SK-N-SH (cell line): ENCODE measurements around the gene DNAH6. TPM values are rescaled to one million over a fixed set of nuclear protein-coding genes. Genes with fewer than 3 reads are reported as not detected.

Source experiments
- CTCF ChIA-PET: fragments of 300-600, 350-600 bp; formaldehyde crosslinking; extraction: SDS; loops from one replicate; lab custom pipeline; 2021; lab: Yijun Ruan, JAX
- POLR2A ChIA-PET: fragments of 350-600 bp; sonication (Branson Sonifier 250); formaldehyde crosslinking; extraction: SDS; loops from one replicate; lab custom pipeline; 2020; ENCODE audit warnings: antibody characterized with exemption, inconsistent platforms; lab: Yijun Ruan, JAX
- DNase-seq: peaks from one replicate; pipeline ENCODE4 v3.0.0; 2012
- H2AFZ ChIP-seq: fragments of 200-600 bp; sonication (generic); 2 replicates; pipeline ENCODE4 v1.8.1; 2016; ENCODE audit warnings: antibody characterized with exemption, mild to moderate bottlenecking, low read depth
- H3F3A ChIP-seq: fragments of 200-600 bp; sonication (generic); replicated peaks from 2 replicates; pipeline ENCODE3; 2016; ENCODE audit warnings: antibody characterized with exemption, mild to moderate bottlenecking; ENCODE audit not compliant: insufficient read depth
- H3K27ac ChIP-seq, 2 experiments: fragments of 200-500 bp in 1 of 2; fragments of 200-600 bp in 1 of 2; sonication (Bioruptor generic) in 1 of 2; sonication (generic), shearing (Covaris generic) in 1 of 2; 2 replicates each; pipeline versions ENCODE4 v1.5.1 to v1.6.1; 2014 to 2016; ENCODE audit warnings: low read depth in 2 of 2, inconsistent platforms in 1 of 2, low read length in 1 of 2, mild to moderate bottlenecking in 1 of 2, mixed read lengths in 1 of 2
- H3K27me3 ChIP-seq: fragments of 200-600 bp; sonication (generic), shearing (Covaris generic); 2 replicates; pipeline ENCODE4 v1.6.1; 2016; ENCODE audit warnings: mixed run types; ENCODE audit not compliant: insufficient read depth
- H3K36me3 ChIP-seq, 2 experiments: fragments of 200-500 bp in 1 of 2; fragments of 200-600 bp in 1 of 2; sonication (Bioruptor generic) in 1 of 2; sonication (generic) in 1 of 2; replicated peaks in 1 of 2; 2 replicates each; pipeline versions ENCODE3 to v1.5.1; 2014 to 2016; ENCODE audit warnings: low read length in 1 of 2, mild to moderate bottlenecking in 1 of 2; ENCODE audit not compliant: insufficient read depth in 2 of 2, control insufficient read depth in 1 of 2
- H3K4me1 ChIP-seq, 2 experiments: fragments of 200-500 bp in 1 of 2; fragments of 200-600 bp in 1 of 2; sonication (Bioruptor generic) in 1 of 2; sonication (generic), shearing (Covaris generic) in 1 of 2; 2 replicates each; pipeline versions ENCODE4 v1.5.1 to v1.6.1; 2014 to 2016; ENCODE audit warnings: low read depth in 1 of 2, low read length in 1 of 2, mixed run types in 1 of 2; ENCODE audit not compliant: insufficient read depth in 2 of 2, control insufficient read depth in 1 of 2
- H3K4me2 ChIP-seq: fragments of 200-600 bp; sonication (generic), shearing (Covaris generic); 2 replicates; pipeline ENCODE4 v1.6.1; 2017; ENCODE audit warnings: mixed run types
- H3K4me3 ChIP-seq, 2 experiments: fragments of 200-500 bp in 1 of 2; fragments of 200-600 bp in 1 of 2; sonication (Bioruptor generic) in 1 of 2; sonication (generic), shearing (Covaris generic) in 1 of 2; 2 replicates each; pipeline versions ENCODE4 v1.5.1 to v1.8.1; 2014 to 2016; ENCODE audit warnings: low read depth in 2 of 2, inconsistent platforms in 1 of 2, low read length in 1 of 2, mild to moderate bottlenecking in 1 of 2, mixed read lengths in 1 of 2, moderate library complexity in 1 of 2
- H3K79me2 ChIP-seq: fragments of 200-600 bp; sonication (generic); 2 replicates; pipeline ENCODE4 v1.8.1; 2017; ENCODE audit warnings: mild to moderate bottlenecking; ENCODE audit not compliant: insufficient read depth
- H3K9ac ChIP-seq: fragments of 200-600 bp; sonication (generic); 2 replicates; pipeline ENCODE4 v1.6.1; 2017; ENCODE audit warnings: mixed run types
- H3K9me2 ChIP-seq: fragments of 200-600 bp; sonication (generic); 2 replicates; pipeline ENCODE4 v1.6.1; 2017; ENCODE audit warnings: mixed run types
- H3K9me3 ChIP-seq: fragments of 200-600 bp; sonication (generic); 2 replicates; pipeline ENCODE4 v1.6.1; 2017; ENCODE audit warnings: mixed run types, mild to moderate bottlenecking, moderate library complexity
- H4K20me1 ChIP-seq: fragments of 200-600 bp; sonication (generic); 2 replicates; pipeline ENCODE4 v1.6.1; 2017; ENCODE audit warnings: mild to moderate bottlenecking, mixed run types; ENCODE audit not compliant: insufficient read depth
- CHD2 ChIP-seq: fragments of 150-350 bp; IDR thresholded peaks from 2 replicates; pipeline ENCODE4 v1.6.1; 2018; ENCODE audit warnings: low read length; ENCODE audit not compliant: partially characterized antibody
- ELF1 ChIP-seq: IDR thresholded peaks from 2 replicates; pipeline ENCODE4 v1.4.0; 2012
- EP300 ChIP-seq, 2 experiments: IDR thresholded peaks; 2 replicates each; pipeline versions ENCODE4 v1.4.0 to v1.6.1; 2012; ENCODE audit warnings: borderline replicate concordance in 1 of 2, low read depth in 1 of 2, low read length in 1 of 2
- FOSL2 ChIP-seq: IDR thresholded peaks from 2 replicates; pipeline ENCODE4 v1.4.0; 2012; ENCODE audit warnings: low read depth, mild to moderate bottlenecking, moderate library complexity, borderline replicate concordance
- MEF2A ChIP-seq: IDR thresholded peaks from 2 replicates; pipeline ENCODE4 v1.4.0; 2012; ENCODE audit warnings: low read depth, borderline replicate concordance
- NRF1 ChIP-seq: IDR thresholded peaks from 2 replicates; pipeline ENCODE4 v1.6.1; 2012; ENCODE audit warnings: low read depth, mild to moderate bottlenecking, low read length
- POLR2AphosphoS5 ChIP-seq: IDR thresholded peaks from 2 replicates; pipeline ENCODE4 v1.6.1; 2012; ENCODE audit warnings: low read depth, low read length
- RAD21 ChIP-seq: IDR thresholded peaks from 2 replicates; pipeline ENCODE4 v1.6.1; 2012; ENCODE audit warnings: mild to moderate bottlenecking, low read length
- RCOR1 ChIP-seq: fragments of 150-350 bp; IDR thresholded peaks from 2 replicates; pipeline ENCODE4 v1.6.1; 2017; ENCODE audit warnings: antibody characterized with exemption, low read length
- RFX5 ChIP-seq: IDR thresholded peaks from 2 replicates; pipeline ENCODE4 v1.6.1; 2012; ENCODE audit warnings: mild to moderate bottlenecking, improper control_type of control experiment, low read length
- RXRA ChIP-seq: IDR thresholded peaks from 2 replicates; pipeline ENCODE4 v1.4.0; 2012; ENCODE audit warnings: low read depth, mild to moderate bottlenecking, borderline replicate concordance
- TCF12 ChIP-seq: IDR thresholded peaks from 2 replicates; pipeline ENCODE4 v1.4.0; 2012
- TEAD4 ChIP-seq: IDR thresholded peaks from 2 replicates; pipeline ENCODE4 v1.4.0; 2012; ENCODE audit warnings: mild to moderate bottlenecking, borderline replicate concordance; ENCODE audit not compliant: insufficient read depth
- YY1 ChIP-seq: IDR thresholded peaks from 2 replicates; pipeline ENCODE4 v1.4.0; 2012; ENCODE audit warnings: low read depth, mild to moderate bottlenecking
- WGBS: methylation state at CpG from one replicate; pipeline ENCODE4 v1.1.6; 2017; ENCODE audit warnings: low lambda C conversion rate; 5-methylcytosine and 5-hydroxymethylcytosine counted together
- polyA plus RNA-seq, 3 experiments: library from polyadenylated mRNA; depleted of rRNA; stranded (reverse); fragments of >200 nt; gene quantifications; 2 replicates each; pipeline ENCODE4 v1.2.3, GENCODE V29; 2012
- TF ChIP-seq, protein P1 (sequence below): fragments of 150-350 bp; IDR thresholded peaks from 2 replicates; pipeline ENCODE4 v1.6.1; 2017; ENCODE audit warnings: antibody characterized with exemption, low read length, low read depth, borderline replicate concordance
- TF ChIP-seq, protein P2 (sequence below): IDR thresholded peaks from 2 replicates; pipeline ENCODE4 v1.4.0; 2012; ENCODE audit warnings: low read depth
- TF ChIP-seq, protein P3 (sequence below): IDR thresholded peaks from 2 replicates; pipeline ENCODE4 v1.4.0; 2012; ENCODE audit warnings: low read depth, borderline replicate concordance
- TF ChIP-seq, protein P4 (sequence below): fragments of 150-350 bp; IDR thresholded peaks from 2 replicates; pipeline ENCODE4 v1.6.1; 2016; ENCODE audit warnings: mild to moderate bottlenecking, low read depth, low read length
- TF ChIP-seq, protein P5 (sequence below): IDR thresholded peaks from 2 replicates; pipeline ENCODE4; 2012
- TF ChIP-seq, protein P6 (sequence below): IDR thresholded peaks from 2 replicates; pipeline ENCODE4 v1.4.0; 2012; ENCODE audit warnings: low read depth, borderline replicate concordance
- TF ChIP-seq, protein P7 (sequence below): fragments of 200-600 bp; sonication (generic); IDR thresholded peaks from 2 replicates; pipeline ENCODE4 v1.6.1; 2017; ENCODE audit warnings: antibody characterized with exemption, mild to moderate bottlenecking, moderate library complexity

DNAH6 gene
- polyA plus RNA-seq, 1 of the 3 experiments (the other 2 are of a cell fraction), result 0.03 TPM

DNA sequence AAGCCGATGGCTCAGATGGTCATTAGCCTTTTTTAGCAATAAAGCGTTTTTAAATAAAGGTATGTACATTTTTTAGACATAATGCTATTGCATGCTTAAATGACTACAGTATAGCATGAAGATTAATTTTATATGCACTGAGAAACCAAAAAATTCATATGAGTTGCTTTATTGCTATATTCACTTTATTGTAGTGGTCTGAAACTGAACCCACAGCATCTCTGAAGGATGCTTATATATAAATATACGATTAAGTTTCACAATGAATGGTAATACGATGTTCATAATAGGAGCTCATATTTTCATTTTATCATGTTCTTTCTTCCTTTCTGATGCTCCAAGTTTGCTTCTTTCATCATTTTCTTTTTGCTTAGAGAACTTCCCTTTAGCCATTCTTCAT, 132.8 kb downstream of the DNAH6 start:
- Histone ChIP-seq H4K20me1 (no peaks in the 10 kb centered on the region), H3K9ac (no peak overlapping the region), H3K9me2 (no peaks in the 10 kb centered on the region), H3F3A (no peaks in the 10 kb centered on the region), H2AFZ (no peak overlapping the region), H3K27me3 (0 out of 2 replicates have a peak, but pooled peaks cover 5% of the 10 kb centered on the region), H3K4me1 (no peaks in the 10 kb centered on the region), H3K27ac (no peak overlapping the region), H3K9me3 (no peaks in the 10 kb centered on the region), H3K79me2 (no peaks in the 10 kb centered on the region), H3K4me2 (no peak overlapping the region), H3K36me3 (no peaks in the 10 kb centered on the region), H3K4me3 (no peak overlapping the region)
- CTCF ChIA-PET, result no interaction called here
- POLR2A ChIA-PET, result no interaction called here
- DNase-seq, result no peak
- TF ChIP-seq TEAD4, result no peak
- no peak for TF ChIP-seq RAD21
- TF ChIP-seq, protein P1, sequence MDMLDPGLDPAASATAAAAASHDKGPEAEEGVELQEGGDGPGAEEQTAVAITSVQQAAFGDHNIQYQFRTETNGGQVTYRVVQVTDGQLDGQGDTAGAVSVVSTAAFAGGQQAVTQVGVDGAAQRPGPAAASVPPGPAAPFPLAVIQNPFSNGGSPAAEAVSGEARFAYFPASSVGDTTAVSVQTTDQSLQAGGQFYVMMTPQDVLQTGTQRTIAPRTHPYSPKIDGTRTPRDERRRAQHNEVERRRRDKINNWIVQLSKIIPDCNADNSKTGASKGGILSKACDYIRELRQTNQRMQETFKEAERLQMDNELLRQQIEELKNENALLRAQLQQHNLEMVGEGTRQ, result no peak
- TF ChIP-seq, protein P2, sequence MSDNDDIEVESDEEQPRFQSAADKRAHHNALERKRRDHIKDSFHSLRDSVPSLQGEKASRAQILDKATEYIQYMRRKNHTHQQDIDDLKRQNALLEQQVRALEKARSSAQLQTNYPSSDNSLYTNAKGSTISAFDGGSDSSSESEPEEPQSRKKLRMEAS, result no peak
- TF ChIP-seq YY1, result no peak
- TF ChIP-seq, protein P3, sequence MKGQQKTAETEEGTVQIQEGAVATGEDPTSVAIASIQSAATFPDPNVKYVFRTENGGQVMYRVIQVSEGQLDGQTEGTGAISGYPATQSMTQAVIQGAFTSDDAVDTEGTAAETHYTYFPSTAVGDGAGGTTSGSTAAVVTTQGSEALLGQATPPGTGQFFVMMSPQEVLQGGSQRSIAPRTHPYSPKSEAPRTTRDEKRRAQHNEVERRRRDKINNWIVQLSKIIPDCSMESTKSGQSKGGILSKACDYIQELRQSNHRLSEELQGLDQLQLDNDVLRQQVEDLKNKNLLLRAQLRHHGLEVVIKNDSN, result no peak
- TF ChIP-seq POLR2AphosphoS5, result no peak
- TF ChIP-seq MEF2A, result no peak
- TF ChIP-seq, protein P4, sequence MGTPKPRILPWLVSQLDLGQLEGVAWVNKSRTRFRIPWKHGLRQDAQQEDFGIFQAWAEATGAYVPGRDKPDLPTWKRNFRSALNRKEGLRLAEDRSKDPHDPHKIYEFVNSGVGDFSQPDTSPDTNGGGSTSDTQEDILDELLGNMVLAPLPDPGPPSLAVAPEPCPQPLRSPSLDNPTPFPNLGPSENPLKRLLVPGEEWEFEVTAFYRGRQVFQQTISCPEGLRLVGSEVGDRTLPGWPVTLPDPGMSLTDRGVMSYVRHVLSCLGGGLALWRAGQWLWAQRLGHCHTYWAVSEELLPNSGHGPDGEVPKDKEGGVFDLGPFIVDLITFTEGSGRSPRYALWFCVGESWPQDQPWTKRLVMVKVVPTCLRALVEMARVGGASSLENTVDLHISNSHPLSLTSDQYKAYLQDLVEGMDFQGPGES, result no peak
- TF ChIP-seq, protein P5, sequence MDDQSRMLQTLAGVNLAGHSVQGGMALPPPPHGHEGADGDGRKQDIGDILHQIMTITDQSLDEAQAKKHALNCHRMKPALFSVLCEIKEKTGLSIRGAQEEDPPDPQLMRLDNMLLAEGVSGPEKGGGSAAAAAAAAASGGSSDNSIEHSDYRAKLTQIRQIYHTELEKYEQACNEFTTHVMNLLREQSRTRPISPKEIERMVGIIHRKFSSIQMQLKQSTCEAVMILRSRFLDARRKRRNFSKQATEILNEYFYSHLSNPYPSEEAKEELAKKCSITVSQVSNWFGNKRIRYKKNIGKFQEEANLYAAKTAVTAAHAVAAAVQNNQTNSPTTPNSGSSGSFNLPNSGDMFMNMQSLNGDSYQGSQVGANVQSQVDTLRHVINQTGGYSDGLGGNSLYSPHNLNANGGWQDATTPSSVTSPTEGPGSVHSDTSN, result no peak
- 9% methylated on average over 4 of the region's 4 CpGs for whole genome bisulfite sequencing

DNA sequence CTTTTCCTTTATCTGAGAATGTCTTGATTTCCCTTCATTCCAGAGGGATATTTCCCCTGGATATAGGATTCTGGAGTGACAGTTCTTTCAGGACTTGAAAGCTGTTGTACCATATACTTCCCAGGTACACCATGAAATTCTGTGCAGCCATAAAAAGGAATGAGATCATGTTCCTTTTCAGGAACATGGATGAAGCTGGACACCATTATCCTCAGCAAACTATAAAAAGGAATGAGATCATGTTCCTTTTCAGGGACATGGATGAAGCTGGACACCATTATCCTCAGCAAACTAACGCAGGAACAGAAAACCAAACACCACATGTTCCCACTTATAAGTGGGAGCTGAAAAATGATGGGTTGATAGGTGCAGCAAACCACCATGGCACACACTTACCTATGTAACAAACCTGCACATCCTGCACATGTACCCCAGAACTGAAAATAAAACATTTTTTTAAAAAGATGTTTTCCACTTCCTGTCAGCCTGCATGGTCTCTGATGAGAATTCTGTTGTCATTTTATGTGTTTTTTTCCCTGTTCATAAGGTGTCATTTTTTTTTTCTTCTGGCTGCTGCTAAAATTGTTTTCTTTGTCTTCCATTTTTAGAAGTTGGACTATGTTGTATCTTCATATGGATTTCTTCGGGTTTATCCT, 133.3 kb downstream of the DNAH6 start:
- H3F3A ChIP-seq, result no peaks in the 10 kb centered on the region
- no peak overlapping the region for H3K4me3 ChIP-seq
- H3K27ac ChIP-seq, result no peak overlapping the region
- H3K9me3 ChIP-seq, result no peaks in the 10 kb centered on the region
- no peaks in the 10 kb centered on the region for H4K20me1 ChIP-seq
- no peaks in the 10 kb centered on the region for H3K36me3 ChIP-seq
- H2AFZ ChIP-seq, result no peak overlapping the region
- 8% methylated on average over 2 of the region's 2 CpGs for WGBS
- no peak overlapping the region for H3K4me2 ChIP-seq
- H3K79me2 ChIP-seq, result no peaks in the 10 kb centered on the region
- H3K27me3 ChIP-seq, result 0 out of 2 replicates have a peak, but pooled peaks cover 5% of the 10 kb centered on the region
- DNase-seq, result no peak
- ChIA-PET POLR2A (no interaction called here), CTCF (no interaction called here)
- H3K9ac ChIP-seq, result no peak overlapping the region
- H3K4me1 ChIP-seq, result no peaks in the 10 kb centered on the region
- no peaks in the 10 kb centered on the region for H3K9me2 ChIP-seq
- TF ChIP-seq ELF1, result no peak
- TF ChIP-seq FOSL2, result no peak
- no peak for TF ChIP-seq EP300 (IDR thresholded peaks at IDR 0.05; ENCODE audit: borderline replicate concordance in 1 of 2, low read depth in 1 of 2, low read length in 1 of 2)
- no peak for TF ChIP-seq CHD2
- TF ChIP-seq, protein P6, sequence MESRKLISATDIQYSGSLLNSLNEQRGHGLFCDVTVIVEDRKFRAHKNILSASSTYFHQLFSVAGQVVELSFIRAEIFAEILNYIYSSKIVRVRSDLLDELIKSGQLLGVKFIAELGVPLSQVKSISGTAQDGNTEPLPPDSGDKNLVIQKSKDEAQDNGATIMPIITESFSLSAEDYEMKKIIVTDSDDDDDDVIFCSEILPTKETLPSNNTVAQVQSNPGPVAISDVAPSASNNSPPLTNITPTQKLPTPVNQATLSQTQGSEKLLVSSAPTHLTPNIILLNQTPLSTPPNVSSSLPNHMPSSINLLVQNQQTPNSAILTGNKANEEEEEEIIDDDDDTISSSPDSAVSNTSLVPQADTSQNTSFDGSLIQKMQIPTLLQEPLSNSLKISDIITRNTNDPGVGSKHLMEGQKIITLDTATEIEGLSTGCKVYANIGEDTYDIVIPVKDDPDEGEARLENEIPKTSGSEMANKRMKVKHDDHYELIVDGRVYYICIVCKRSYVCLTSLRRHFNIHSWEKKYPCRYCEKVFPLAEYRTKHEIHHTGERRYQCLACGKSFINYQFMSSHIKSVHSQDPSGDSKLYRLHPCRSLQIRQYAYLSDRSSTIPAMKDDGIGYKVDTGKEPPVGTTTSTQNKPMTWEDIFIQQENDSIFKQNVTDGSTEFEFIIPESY, result no peak
- no peak for TF ChIP-seq NRF1
- TF ChIP-seq, protein P7, sequence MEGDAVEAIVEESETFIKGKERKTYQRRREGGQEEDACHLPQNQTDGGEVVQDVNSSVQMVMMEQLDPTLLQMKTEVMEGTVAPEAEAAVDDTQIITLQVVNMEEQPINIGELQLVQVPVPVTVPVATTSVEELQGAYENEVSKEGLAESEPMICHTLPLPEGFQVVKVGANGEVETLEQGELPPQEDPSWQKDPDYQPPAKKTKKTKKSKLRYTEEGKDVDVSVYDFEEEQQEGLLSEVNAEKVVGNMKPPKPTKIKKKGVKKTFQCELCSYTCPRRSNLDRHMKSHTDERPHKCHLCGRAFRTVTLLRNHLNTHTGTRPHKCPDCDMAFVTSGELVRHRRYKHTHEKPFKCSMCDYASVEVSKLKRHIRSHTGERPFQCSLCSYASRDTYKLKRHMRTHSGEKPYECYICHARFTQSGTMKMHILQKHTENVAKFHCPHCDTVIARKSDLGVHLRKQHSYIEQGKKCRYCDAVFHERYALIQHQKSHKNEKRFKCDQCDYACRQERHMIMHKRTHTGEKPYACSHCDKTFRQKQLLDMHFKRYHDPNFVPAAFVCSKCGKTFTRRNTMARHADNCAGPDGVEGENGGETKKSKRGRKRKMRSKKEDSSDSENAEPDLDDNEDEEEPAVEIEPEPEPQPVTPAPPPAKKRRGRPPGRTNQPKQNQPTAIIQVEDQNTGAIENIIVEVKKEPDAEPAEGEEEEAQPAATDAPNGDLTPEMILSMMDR, result no peak
- no peak for TF ChIP-seq RCOR1
- TF ChIP-seq MEF2A, result no peak
- TF ChIP-seq TCF12, result no peak
- TF ChIP-seq RFX5, result no peak
- no peak for TF ChIP-seq RXRA
